CD14-positive monocyte (primary cell): ENCODE data around the gene ANKRD12. TPM values are rescaled to one million over a fixed set of nuclear protein-coding genes. Genes with fewer than 3 reads are reported as not detected.

Experiments
- DNase-seq, 3 donors: peaks; one replicate each; pipeline ENCODE4 v3.0.0-alpha.2; 2011 to 2022
- H2AFZ ChIP-seq: 2 replicates; pipeline ENCODE4 v1.6.0; 2012; ENCODE audit warnings: mild to moderate bottlenecking, low read depth, low read length, inconsistent platforms; ENCODE audit not compliant: insufficient read depth, poor library complexity, severe bottlenecking
- H3K27ac ChIP-seq, 2 donors: 1 replicate in 1 of 2; 2 replicates in 1 of 2; pipeline ENCODE4 v1.5.1; 2012 to 2013; ENCODE audit warnings: low read length in 2 of 2, control low read depth in 1 of 2, inconsistent platforms in 1 of 2, low read depth in 1 of 2, mild to moderate bottlenecking in 1 of 2
- H3K27me3 ChIP-seq, 2 donors: one replicate each; pipeline versions ENCODE4 v1.6.0 to v1.6.1; 2011 to 2013; ENCODE audit warnings: low read length in 2 of 2; ENCODE audit not compliant: control insufficient read depth in 2 of 2, insufficient read depth in 2 of 2
- H3K36me3 ChIP-seq, 2 donors: replicated peaks in 1 of 2; 1 replicate in 1 of 2; 2 replicates in 1 of 2; pipeline versions ENCODE4 v1.5.1 to v1.6.1; 2012 to 2013; ENCODE audit warnings: low read length in 2 of 2, control low read depth in 1 of 2, inconsistent platforms in 1 of 2, mild to moderate bottlenecking in 1 of 2; ENCODE audit not compliant: insufficient read depth in 2 of 2, control insufficient read depth in 1 of 2
- H3K4me1 ChIP-seq, 2 donors: 1 replicate in 1 of 2; 2 replicates in 1 of 2; pipeline versions ENCODE4 v1.5.1 to v1.6.1; 2012 to 2013; ENCODE audit warnings: low read length in 2 of 2, control low read depth in 1 of 2, inconsistent platforms in 1 of 2, mild to moderate bottlenecking in 1 of 2, moderate library complexity in 1 of 2; ENCODE audit not compliant: insufficient read depth in 2 of 2, control insufficient read depth in 1 of 2
- H3K4me2 ChIP-seq: replicated peaks from 2 replicates; pipeline ENCODE3; 2012; ENCODE audit warnings: low read length, moderate library complexity, mild to moderate bottlenecking; ENCODE audit not compliant: poor library complexity, severe bottlenecking; ENCODE audit errors: extremely low read depth
- H3K4me3 ChIP-seq, 3 experiments: fragments of 200-600 bp in 1 of 3; sonication (generic) in 1 of 3; replicated peaks in 1 of 3; 1 replicate in 2 of 3; 2 replicates in 1 of 3; pipeline ENCODE4 v1.5.1; 2011 to 2013; ENCODE audit warnings: low read length in 3 of 3, mild to moderate bottlenecking in 3 of 3, control low read depth in 2 of 3, low read depth in 2 of 3, inconsistent platforms in 1 of 3, moderate library complexity in 1 of 3
- H3K79me2 ChIP-seq: 2 replicates; pipeline ENCODE4 v1.6.0; 2012; ENCODE audit warnings: mild to moderate bottlenecking, control low read depth, inconsistent platforms, low read length, moderate library complexity; ENCODE audit not compliant: insufficient read depth
- H3K9ac ChIP-seq: 2 replicates; pipeline ENCODE4 v1.6.0; 2017; ENCODE audit warnings: low read length, mild to moderate bottlenecking; ENCODE audit not compliant: insufficient read depth, poor library complexity, severe bottlenecking
- H3K9me3 ChIP-seq, 2 donors: replicated peaks in 1 of 2; 1 replicate in 1 of 2; 2 replicates in 1 of 2; pipeline versions ENCODE4 v1.5.1 to v1.6.1; 2012 to 2013; ENCODE audit warnings: low read length in 2 of 2, control low read depth in 1 of 2; ENCODE audit not compliant: control insufficient read depth in 1 of 2, insufficient read depth in 1 of 2
- H4K20me1 ChIP-seq: 2 replicates; pipeline ENCODE4 v1.6.0; 2012; ENCODE audit warnings: mild to moderate bottlenecking, low read length, control low read depth, moderate library complexity; ENCODE audit not compliant: insufficient read depth
- H3K27ac Mint-ChIP-seq, 7 donors: one replicate each; pipeline ENCODE4 v1.8.0; 2020; ENCODE audit warnings: mild to moderate bottlenecking in 7 of 7, mixed read lengths in 7 of 7, moderate library complexity in 6 of 7, inconsistent platforms in 2 of 7
- H3K27me3 Mint-ChIP-seq, 3 donors: one replicate each; pipeline ENCODE4 v1.8.0; 2021 to 2022; ENCODE audit warnings: low read depth in 3 of 3, mild to moderate bottlenecking in 3 of 3, mixed read lengths in 3 of 3, moderate library complexity in 3 of 3, inconsistent platforms in 1 of 3
- H3K36me3 Mint-ChIP-seq, 2 donors: one replicate each; pipeline ENCODE4 v1.8.0; 2020; ENCODE audit warnings: mixed read lengths in 2 of 2, inconsistent platforms in 1 of 2, mild to moderate bottlenecking in 1 of 2
- H3K4me1 Mint-ChIP-seq: one replicate; pipeline ENCODE4 v1.8.0; 2020; ENCODE audit warnings: mild to moderate bottlenecking, mixed read lengths
- H3K4me3 Mint-ChIP-seq, 2 donors: one replicate each; pipeline ENCODE4 v1.8.0; 2020; ENCODE audit warnings: mild to moderate bottlenecking in 2 of 2, mixed read lengths in 2 of 2, moderate library complexity in 1 of 2
- H3K9me3 Mint-ChIP-seq, 7 donors: one replicate each; pipeline ENCODE4 v1.8.0; 2020 to 2022; ENCODE audit warnings: mixed read lengths in 7 of 7, mild to moderate bottlenecking in 6 of 7, moderate library complexity in 6 of 7, inconsistent platforms in 2 of 7
- WGBS: methylation state at CpG from one replicate; pipeline ENCODE4 v1.1.5; 2013; ENCODE audit warnings: missing lambda C conversion rate; ENCODE audit not compliant: insufficient coverage; 5-methylcytosine and 5-hydroxymethylcytosine counted together
- intact Hi-C, 2 donors: fragments of 100-400 bp; cut with micrococcal nuclease; formaldehyde crosslinking; loops; one replicate each; pipeline versions ENCODE4 v1.15.0 to v1.15.1; 2023
- polyA plus RNA-seq, 3 donors: library from polyadenylated mRNA; depleted of rRNA in 1 of 3; unstranded in 2 of 3; stranded (reverse) in 1 of 3; fragments of 300-500 nt in 2 of 3; fragments of >200 nt in 1 of 3; fragmentation: Illumina TruSeq in 2 of 3; gene quantifications; 1 replicate in 2 of 3; 2 replicates in 1 of 3; pipeline ENCODE4 v1.2.3, GENCODE V29; 2012 to 2021
- TF ChIP-seq, protein P1 (sequence below): fragments of 200-600 bp; IDR thresholded peaks from one replicate; pipeline ENCODE4 v1.8.0; 2022; ENCODE audit warnings: antibody characterized with exemption, mild to moderate bottlenecking

Gene ANKRD12
- polyA plus RNA-seq, 3 donors: 9.3 to 15.5 (median 15.4) TPM

DNA sequence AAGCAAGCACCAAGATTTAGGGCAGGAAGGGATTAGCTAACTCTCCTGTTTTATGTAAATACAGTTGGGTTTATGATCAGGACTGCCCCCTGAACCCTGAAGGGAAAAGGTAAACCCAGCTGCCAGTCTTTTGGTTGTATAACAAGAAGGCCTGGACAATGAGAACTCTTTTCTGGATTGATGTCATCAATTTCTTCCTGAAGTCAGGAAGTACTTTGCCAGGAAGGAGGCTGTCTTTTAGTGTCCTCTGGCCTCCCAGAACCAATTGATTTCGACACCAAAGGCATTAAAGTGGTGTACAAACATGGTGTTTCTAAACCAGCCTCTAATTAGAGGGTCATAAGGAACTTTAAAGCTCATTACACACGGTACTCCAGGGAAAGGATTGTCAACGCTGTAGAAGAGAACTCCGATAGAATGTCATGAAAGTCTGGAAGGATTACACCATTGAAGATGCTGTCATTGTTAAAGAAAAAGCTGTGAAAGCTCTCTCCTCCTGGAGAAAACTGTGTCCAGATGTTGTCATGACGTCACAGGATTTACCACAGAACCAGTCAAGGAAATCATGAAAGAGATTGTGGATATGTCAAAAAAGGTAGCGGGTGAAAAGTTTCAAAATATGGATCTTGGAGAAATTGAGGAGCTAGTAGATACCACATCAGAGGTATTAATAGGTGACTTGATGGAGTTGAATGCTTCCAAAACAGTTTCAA, 78.8 kb downstream of the ANKRD12 start:
- Mint-ChIP-seq H3K27me3 (no peaks in the 10 kb centered on the region), H3K9me3 (no peaks in the 10 kb centered on the region), H3K36me3 (peaks cover 69 to 78% of the 10 kb centered on the region in 2 donors), H3K4me3 (no peak overlapping the region), H3K4me1 (peaks cover 7% of the 10 kb centered on the region), H3K27ac (peak overlapping the region in 1 of 7 donors; percentile 77)
- TF ChIP-seq, protein P1, sequence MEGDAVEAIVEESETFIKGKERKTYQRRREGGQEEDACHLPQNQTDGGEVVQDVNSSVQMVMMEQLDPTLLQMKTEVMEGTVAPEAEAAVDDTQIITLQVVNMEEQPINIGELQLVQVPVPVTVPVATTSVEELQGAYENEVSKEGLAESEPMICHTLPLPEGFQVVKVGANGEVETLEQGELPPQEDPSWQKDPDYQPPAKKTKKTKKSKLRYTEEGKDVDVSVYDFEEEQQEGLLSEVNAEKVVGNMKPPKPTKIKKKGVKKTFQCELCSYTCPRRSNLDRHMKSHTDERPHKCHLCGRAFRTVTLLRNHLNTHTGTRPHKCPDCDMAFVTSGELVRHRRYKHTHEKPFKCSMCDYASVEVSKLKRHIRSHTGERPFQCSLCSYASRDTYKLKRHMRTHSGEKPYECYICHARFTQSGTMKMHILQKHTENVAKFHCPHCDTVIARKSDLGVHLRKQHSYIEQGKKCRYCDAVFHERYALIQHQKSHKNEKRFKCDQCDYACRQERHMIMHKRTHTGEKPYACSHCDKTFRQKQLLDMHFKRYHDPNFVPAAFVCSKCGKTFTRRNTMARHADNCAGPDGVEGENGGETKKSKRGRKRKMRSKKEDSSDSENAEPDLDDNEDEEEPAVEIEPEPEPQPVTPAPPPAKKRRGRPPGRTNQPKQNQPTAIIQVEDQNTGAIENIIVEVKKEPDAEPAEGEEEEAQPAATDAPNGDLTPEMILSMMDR: no peak
- Histone ChIP-seq H2AFZ (no peak overlapping the region), H3K4me1 (peaks cover 2 to 7% of the 10 kb centered on the region in 2 donors), H3K4me3 (no peak overlapping the region), H3K27ac (no peak overlapping the region), H3K79me2 (no peaks in the 10 kb centered on the region), H4K20me1 (peaks cover 6% of the 10 kb centered on the region), H3K36me3 (peaks cover 59 to 92% of the 10 kb centered on the region in 2 donors), H3K4me2 (no peak overlapping the region), H3K9me3 (no peaks in the 10 kb centered on the region), H3K27me3 (no peaks in the 10 kb centered on the region), H3K9ac (no peak overlapping the region)
- 98% methylated on average over 4 of the region's 6 CpGs for WGBS
- DNase-seq: no peak
- intact Hi-C loops: no loop called here

DNA sequence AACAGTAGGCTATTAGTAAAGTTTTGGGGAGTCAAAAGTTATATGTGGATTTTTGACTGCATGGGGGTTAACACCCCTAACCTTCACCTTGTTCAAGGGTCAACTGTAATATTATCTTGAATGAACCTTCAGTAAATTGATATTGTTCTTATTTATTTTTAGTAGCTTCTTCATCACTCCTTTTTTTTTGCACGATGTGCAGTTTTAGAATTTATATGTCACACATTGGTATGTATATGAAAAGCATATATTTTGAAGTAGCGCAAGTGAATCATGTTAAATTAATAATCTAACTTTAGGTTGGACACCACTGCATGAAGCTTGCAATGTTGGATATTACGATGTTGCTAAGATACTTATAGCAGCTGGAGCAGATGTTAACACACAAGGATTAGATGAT, 79.9 kb downstream of the ANKRD12 start:
- TF ChIP-seq, protein P1: no peak
- DNase-seq: no peak
- Mint-ChIP-seq H3K36me3 (peaks cover 75 to 81% of the 10 kb centered on the region in 2 donors), H3K4me3 (no peak overlapping the region), H3K27me3 (no peaks in the 10 kb centered on the region), H3K9me3 (no peaks in the 10 kb centered on the region), H3K27ac (no peak overlapping the region), H3K4me1 (peaks cover 7% of the 10 kb centered on the region)
- 100% methylated on average over 1 of the region's 3 CpGs for WGBS
- H2AFZ ChIP-seq: no peak overlapping the region
- H3K27ac ChIP-seq: no peak overlapping the region
- no peaks in the 10 kb centered on the region for H3K27me3 ChIP-seq
- H3K79me2 ChIP-seq: no peaks in the 10 kb centered on the region
- intact Hi-C loops: no loop called here
- no peak overlapping the region for H3K9ac ChIP-seq
- no peaks in the 10 kb centered on the region for H3K9me3 ChIP-seq
- H3K4me3 ChIP-seq: no peak overlapping the region
- no peaks in the 10 kb centered on the region for H3K4me1 ChIP-seq
- H4K20me1 ChIP-seq: no peaks in the 10 kb centered on the region
- H3K36me3 ChIP-seq: peaks cover 58 to 96% of the 10 kb centered on the region in 2 donors
- no peak overlapping the region for H3K4me2 ChIP-seq
